K562 (cell line): Measurements from ENCODE around the gene OIT3.

Experiments
- BRF1 ChIP-seq: IDR thresholded peaks from 3 replicates; pipeline ENCODE4 v1.6.1; 2011; ENCODE audit warnings: borderline replicate concordance, mild to moderate bottlenecking; ENCODE audit not compliant: insufficient read length; ENCODE audit errors: extremely low read depth
- CREB1 ChIP-seq, 2 experiments: sonication (generic) in 1 of 2; formaldehyde crosslinking in 1 of 2; IDR thresholded peaks; 2 replicates each; pipeline versions ENCODE4 v1.6.1 to v1.8.0; 2012 to 2022; ENCODE audit warnings: inconsistent platforms in 1 of 2, mild to moderate bottlenecking in 1 of 2, missing genetic modification reagents in 1 of 2, moderate library complexity in 1 of 2
- FIP1L1 ChIP-seq: fragments of 200-400 bp; formaldehyde crosslinking; IDR thresholded peaks from 2 replicates; pipeline ENCODE4 v1.6.1; 2018; ENCODE audit warnings: mild to moderate bottlenecking, low read depth, low read length; ENCODE audit not compliant: poor library complexity, severe bottlenecking
- HNRNPLL ChIP-seq: fragments of 200-400 bp; formaldehyde crosslinking; IDR thresholded peaks from 2 replicates; pipeline ENCODE4 v1.6.1; 2017; ENCODE audit warnings: low read length, low read depth, mild to moderate bottlenecking; ENCODE audit not compliant: poor library complexity, severe bottlenecking
- POLR2A ChIP-seq: fragments of 450-650 bp; conservative IDR thresholded peaks from 2 replicates; pipeline ENCODE4 v1.6.1; 2016
- RB1 ChIP-seq: fragments of 450-650 bp; IDR thresholded peaks from 2 replicates; pipeline ENCODE4 v1.6.1; 2017; ENCODE audit warnings: low read depth, mild to moderate bottlenecking
- RFX5 ChIP-seq: IDR thresholded peaks from 2 replicates; pipeline ENCODE4 v1.6.1; 2011; ENCODE audit warnings: low read depth, mild to moderate bottlenecking, improper control_type of control experiment, low read length
- ZKSCAN8 ChIP-seq: fragments of 200-800 bp; sonication (Bioruptor generic); IDR thresholded peaks from 2 replicates; pipeline ENCODE4 v1.6.1; 2016; ENCODE audit warnings: missing genetic modification characterization, missing compliant biosample characterization
- TF ChIP-seq, protein P1 (sequence below), 2 experiments: fragments of 450-650 bp; IDR thresholded peaks; 2 replicates each; pipeline ENCODE4 v1.6.1; 2016; ENCODE audit warnings: mild to moderate bottlenecking in 2 of 2, borderline replicate concordance in 1 of 2, low read depth in 1 of 2, moderate library complexity in 1 of 2
- TF ChIP-seq, protein P2 (sequence below), 3 experiments: IDR thresholded peaks in 2 of 3; conservative IDR thresholded peaks in 1 of 3; 2 replicates each; pipeline ENCODE4 v1.5.1; 2011 to 2012; ENCODE audit warnings: low read length in 3 of 3, mild to moderate bottlenecking in 3 of 3, control low read depth in 2 of 3, improper control_type of control experiment in 1 of 3, inconsistent platforms in 1 of 3, low read depth in 1 of 3, mixed read lengths in 1 of 3, moderate library complexity in 1 of 3; ENCODE audit not compliant: insufficient read depth in 2 of 3
- TF ChIP-seq, protein P3 (sequence below): sonication (generic); formaldehyde crosslinking; IDR thresholded peaks from 2 replicates; pipeline ENCODE4 v1.9.0; 2022; ENCODE audit warnings: mild to moderate bottlenecking, missing genetic modification reagents

DNA sequence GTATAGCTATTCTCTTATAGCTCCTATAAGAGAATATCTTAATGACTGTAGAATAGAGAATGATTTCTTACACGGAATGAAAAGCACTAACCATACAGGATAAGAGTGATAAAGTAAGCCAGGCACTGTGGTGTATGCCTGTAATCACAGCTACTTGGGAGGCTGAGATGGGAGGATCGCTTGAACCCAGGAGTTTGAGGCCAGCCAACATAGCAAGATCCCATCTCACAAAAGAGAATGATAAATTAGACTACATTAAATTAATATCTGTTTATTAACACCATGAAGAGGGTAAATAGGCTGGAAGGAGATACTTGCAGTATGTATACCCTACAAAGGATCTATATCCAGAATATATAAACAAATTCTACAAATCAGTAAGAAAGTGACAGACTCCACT lies 12.2 kb upstream of the OIT3 start:
- TF ChIP-seq CREB1 (IDR thresholded peaks at IDR 0.05) = no peak
- TF ChIP-seq CREB1 (CRISPR knock-in tag; IDR thresholded peaks at IDR 0.05) = no peak
- TF ChIP-seq, protein P1, sequence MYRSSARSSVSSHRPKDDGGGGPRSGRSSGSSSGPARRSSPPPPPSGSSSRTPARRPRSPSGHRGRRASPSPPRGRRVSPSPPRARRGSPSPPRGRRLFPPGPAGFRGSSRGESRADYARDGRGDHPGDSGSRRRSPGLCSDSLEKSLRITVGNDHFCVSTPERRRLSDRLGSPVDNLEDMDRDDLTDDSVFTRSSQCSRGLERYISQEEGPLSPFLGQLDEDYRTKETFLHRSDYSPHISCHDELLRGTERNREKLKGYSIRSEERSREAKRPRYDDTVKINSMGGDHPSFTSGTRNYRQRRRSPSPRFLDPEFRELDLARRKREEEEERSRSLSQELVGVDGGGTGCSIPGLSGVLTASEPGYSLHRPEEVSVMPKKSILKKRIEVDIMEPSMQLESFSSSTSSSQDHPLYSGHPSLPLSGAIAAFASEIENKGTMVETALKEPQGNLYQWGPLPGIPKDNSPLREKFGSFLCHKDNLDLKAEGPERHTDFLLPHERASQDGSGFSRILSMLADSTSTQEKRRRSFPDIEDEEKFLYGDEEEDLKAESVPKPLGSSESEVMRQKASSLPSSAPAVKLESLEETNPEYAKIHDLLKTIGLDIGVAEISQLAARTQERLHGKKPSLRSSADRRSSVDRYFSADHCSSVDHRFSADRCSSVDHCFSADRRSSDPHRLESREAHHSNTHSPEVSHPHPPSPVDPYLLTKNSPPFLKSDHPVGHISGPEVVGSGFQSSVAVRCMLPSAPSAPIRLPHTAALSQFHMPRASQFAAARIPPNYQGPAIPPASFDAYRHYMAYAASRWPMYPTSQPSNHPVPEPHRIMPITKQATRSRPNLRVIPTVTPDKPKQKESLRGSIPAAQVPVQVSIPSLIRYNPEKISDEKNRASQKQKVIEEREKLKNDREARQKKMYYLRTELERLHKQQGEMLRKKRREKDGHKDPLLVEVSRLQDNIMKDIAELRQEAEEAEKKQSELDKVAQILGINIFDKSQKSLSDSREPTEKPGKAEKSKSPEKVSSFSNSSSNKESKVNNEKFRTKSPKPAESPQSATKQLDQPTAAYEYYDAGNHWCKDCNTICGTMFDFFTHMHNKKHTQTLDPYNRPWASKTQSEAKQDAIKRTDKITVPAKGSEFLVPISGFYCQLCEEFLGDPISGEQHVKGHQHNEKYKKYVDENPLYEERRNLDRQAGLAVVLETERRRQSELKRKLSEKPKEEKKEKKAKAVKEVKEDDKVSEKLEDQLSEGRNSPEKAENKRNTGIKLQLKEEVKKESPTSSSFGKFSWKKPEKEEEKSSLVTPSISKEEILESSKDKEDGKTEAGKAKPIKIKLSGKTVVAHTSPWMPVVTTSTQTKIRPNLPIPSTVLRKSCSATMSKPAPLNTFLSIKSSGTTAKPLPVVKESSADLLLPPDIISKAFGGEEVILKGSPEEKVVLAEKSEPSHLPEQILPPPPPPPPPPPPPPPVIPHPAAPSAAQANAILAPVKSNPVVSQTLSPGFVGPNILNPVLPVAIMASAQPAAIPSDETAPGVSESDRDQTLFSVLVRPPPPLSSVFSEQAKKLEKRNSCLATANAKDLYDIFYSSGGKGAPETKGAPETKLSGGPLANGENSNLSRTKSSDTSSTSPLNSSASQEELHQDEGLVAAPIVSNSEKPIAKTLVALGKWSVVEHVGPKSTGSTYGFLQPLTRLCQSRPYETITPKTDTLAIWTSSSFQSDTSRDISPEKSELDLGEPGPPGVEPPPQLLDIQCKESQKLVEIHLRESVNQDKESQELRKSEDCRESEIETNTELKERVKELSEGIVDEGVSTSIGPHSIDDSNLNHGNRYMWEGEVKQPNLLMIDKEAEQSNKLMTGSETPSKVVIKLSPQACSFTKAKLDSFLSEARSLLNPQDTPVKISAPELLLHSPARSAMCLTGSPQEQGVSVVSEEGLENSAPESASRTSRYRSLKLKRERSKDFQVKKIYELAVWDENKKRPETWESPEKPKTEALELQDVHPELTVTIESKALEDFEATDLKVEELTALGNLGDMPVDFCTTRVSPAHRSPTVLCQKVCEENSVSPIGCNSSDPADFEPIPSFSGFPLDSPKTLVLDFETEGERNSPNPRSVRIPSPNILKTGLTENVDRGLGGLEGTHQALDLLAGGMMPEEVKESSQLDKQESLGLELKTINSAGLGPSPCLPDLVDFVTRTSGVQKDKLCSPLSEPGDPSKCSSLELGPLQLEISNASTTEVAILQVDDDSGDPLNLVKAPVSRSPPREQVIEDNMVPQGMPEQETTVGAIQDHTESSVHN (IDR thresholded peaks at IDR 0.05; ENCODE audit: borderline replicate concordance in 1 of 2, low read depth in 1 of 2) = no peak
- no peak for TF ChIP-seq RFX5
- no peak for TF ChIP-seq ZKSCAN8 (CRISPR knock-in tag)
- TF ChIP-seq, protein P2, sequence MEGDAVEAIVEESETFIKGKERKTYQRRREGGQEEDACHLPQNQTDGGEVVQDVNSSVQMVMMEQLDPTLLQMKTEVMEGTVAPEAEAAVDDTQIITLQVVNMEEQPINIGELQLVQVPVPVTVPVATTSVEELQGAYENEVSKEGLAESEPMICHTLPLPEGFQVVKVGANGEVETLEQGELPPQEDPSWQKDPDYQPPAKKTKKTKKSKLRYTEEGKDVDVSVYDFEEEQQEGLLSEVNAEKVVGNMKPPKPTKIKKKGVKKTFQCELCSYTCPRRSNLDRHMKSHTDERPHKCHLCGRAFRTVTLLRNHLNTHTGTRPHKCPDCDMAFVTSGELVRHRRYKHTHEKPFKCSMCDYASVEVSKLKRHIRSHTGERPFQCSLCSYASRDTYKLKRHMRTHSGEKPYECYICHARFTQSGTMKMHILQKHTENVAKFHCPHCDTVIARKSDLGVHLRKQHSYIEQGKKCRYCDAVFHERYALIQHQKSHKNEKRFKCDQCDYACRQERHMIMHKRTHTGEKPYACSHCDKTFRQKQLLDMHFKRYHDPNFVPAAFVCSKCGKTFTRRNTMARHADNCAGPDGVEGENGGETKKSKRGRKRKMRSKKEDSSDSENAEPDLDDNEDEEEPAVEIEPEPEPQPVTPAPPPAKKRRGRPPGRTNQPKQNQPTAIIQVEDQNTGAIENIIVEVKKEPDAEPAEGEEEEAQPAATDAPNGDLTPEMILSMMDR (IDR thresholded peaks at IDR 0.05 in 2 of 3, conservative IDR thresholded peaks at IDR 0.05 in 1 of 3; ENCODE audit: insufficient read depth in 2 of 3, low read depth in 1 of 3, low read length in 3 of 3) = no peak
- no peak for TF ChIP-seq POLR2A
- TF ChIP-seq, protein P3, sequence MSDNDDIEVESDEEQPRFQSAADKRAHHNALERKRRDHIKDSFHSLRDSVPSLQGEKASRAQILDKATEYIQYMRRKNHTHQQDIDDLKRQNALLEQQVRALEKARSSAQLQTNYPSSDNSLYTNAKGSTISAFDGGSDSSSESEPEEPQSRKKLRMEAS (CRISPR knock-in tag) = no peak
- no peak for TF ChIP-seq HNRNPLL
- TF ChIP-seq FIP1L1 = no peak
- no peak for TF ChIP-seq RB1
- no peak for TF ChIP-seq BRF1
